Ishikawa (cell line): Measurements from ENCODE around the gene BMERB1.

Experiments
- CEBPB ChIP-seq: IDR thresholded peaks from 2 replicates; pipeline ENCODE4 v1.6.1; 2012
- CREB1 ChIP-seq: IDR thresholded peaks from 2 replicates; pipeline ENCODE4 v1.6.1; 2012; ENCODE audit warnings: low read depth
- EGR1 ChIP-seq: IDR thresholded peaks from 2 replicates; pipeline ENCODE4 v1.6.1; 2012
- EP300 ChIP-seq: IDR thresholded peaks from 2 replicates; pipeline ENCODE4 v1.6.1; 2012; ENCODE audit warnings: borderline replicate concordance
- FOXM1 ChIP-seq: IDR thresholded peaks from 2 replicates; pipeline ENCODE4 v1.6.1; 2012; ENCODE audit warnings: low read depth, borderline replicate concordance
- MAX ChIP-seq: IDR thresholded peaks from 2 replicates; pipeline ENCODE4 v1.6.1; 2012
- NFIC ChIP-seq: IDR thresholded peaks from 2 replicates; pipeline ENCODE4 v1.6.1; 2012
- RAD21 ChIP-seq: IDR thresholded peaks from 2 replicates; pipeline ENCODE4 v1.6.1; 2012; ENCODE audit warnings: low read depth
- REST ChIP-seq: IDR thresholded peaks from 2 replicates; pipeline ENCODE4 v1.6.1; 2012; ENCODE audit warnings: low read depth, mild to moderate bottlenecking
- TAF1 ChIP-seq: IDR thresholded peaks from 2 replicates; pipeline ENCODE4 v1.6.1; 2012; ENCODE audit warnings: low read depth, mild to moderate bottlenecking
- TCF12 ChIP-seq: IDR thresholded peaks from 2 replicates; pipeline ENCODE4 v1.6.1; 2012; ENCODE audit warnings: low read depth
- TEAD4 ChIP-seq: IDR thresholded peaks from 2 replicates; pipeline ENCODE4 v1.6.1; 2012
- YY1 ChIP-seq: IDR thresholded peaks from 2 replicates; pipeline ENCODE4 v1.6.1; 2012; ENCODE audit warnings: low read depth
- ZBTB7A ChIP-seq: IDR thresholded peaks from 2 replicates; pipeline ENCODE4 v1.6.1; 2012; ENCODE audit warnings: low read depth
- TF ChIP-seq, protein P1 (sequence below): IDR thresholded peaks from 2 replicates; pipeline ENCODE4 v1.6.1; 2012

The BMERB1 gene

DNA sequence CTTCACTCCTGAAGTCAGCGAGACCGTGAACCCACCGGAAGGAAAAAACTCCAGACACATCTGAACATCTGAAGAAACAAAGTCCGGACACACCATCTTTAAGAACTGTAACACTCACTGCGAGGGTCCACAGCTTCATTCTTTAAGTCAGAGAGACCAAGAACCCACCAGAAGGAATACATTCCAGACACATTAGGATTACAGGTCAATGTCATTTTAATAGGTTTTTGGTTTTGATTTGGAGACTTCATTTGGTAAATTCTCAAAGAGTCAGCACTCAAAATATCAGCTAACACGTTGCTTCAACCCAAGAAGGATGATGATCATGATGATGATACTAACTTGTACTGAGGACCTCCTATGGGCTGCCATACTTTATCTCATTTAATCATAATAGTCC, 7.6 kb upstream of the BMERB1 start:
- TF ChIP-seq TEAD4 (no peak), NFIC (no peak), EGR1 (no peak), TAF1 (no peak), EP300 (no peak), FOXM1 (no peak), CREB1 (no peak), MAX (no peak), REST (no peak), CEBPB (no peak), ZBTB7A (no peak), YY1 (no peak), RAD21 (no peak), TCF12 (no peak)
- TF ChIP-seq, protein P1, sequence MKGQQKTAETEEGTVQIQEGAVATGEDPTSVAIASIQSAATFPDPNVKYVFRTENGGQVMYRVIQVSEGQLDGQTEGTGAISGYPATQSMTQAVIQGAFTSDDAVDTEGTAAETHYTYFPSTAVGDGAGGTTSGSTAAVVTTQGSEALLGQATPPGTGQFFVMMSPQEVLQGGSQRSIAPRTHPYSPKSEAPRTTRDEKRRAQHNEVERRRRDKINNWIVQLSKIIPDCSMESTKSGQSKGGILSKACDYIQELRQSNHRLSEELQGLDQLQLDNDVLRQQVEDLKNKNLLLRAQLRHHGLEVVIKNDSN: no peak

DNA sequence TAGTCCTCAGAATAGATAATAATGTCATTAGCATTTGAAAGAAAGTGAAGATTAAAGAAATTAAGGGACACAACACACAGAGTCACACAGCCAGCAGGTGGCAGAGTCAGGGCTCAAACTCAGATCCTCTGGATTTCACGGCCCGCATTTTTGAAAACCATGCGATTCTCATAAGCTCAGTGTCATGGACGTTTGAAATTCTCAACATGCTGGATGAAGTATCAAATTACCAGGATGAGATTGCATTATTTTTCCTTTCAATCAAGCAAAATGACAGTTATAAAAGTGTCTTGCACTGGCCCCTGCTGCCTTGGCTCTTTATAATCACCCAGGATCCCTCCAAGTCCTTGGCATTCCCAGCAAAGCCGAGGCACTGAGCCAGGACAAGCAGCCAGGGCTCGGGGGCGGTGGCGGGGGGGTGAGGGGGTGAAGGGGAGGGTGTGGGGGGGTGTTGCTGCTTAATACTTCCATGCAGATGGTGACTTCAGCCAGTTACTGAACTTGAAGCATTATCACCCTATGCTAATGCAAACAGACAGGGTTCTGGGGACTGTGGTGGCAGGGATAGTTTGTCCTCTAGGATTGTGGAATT, 6.6 kb upstream of the BMERB1 start:
- TF ChIP-seq CREB1: no peak
- no peak for TF ChIP-seq FOXM1
- TF ChIP-seq, protein P1: no peak
- no peak for TF ChIP-seq TEAD4
- peak; percentile 54 for TF ChIP-seq RAD21
- peak; percentile 37 for TF ChIP-seq MAX
- 0 out of 2 replicates have a peak, but pooled peaks have one; percentile 13 for TF ChIP-seq YY1

GRCh38 chr16:15434079-15434424, 336 bp upstream of the BMERB1 start:
- TF ChIP-seq TEAD4 (no peak), YY1 (no peak), FOXM1 (no peak), CEBPB (no peak), TAF1 (no peak), TCF12 (no peak), REST (no peak), EP300 (no peak), CREB1 (no peak), NFIC (no peak), MAX (no peak)
- TF ChIP-seq, protein P1: no peak

DNA sequence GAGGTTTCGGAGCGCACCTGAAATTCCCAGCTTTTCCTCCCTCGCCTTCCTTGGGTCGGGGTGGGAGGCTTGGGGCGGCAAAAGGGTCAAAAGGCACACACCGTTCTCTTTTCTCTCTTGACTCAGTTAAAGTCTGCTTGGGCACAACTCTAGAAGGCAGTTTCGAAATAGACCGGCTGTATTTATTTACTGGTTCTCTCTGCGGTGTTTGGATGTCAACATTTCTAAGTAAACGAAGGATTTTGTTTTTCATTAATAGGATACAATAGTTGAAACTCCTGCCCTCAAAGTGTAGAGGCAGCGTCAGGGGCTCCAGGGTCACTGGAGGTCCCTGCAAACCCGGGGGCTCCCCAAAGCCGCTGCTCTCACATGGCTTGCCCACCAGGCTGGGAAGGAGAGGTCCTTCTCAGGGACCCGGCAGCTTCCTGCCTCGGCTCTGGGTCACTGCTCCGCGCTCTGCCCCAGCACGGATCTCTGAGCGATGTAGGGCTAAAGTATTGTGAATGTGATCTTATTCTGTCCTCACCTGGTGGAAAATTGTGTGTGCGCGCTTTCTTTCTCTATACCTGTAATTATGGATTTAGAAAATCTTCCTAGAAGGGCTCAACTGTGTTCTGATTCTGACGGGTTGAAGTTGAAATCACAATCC, 952 bp downstream of the BMERB1 start:
- TF ChIP-seq TAF1 (no peak), RAD21 (peak; percentile 19; the same call in 1 of the 2 replicates), CREB1 (no peak)

GRCh38 chr16:15439102-15439501, 4.7 kb downstream of the BMERB1 start:
- no peak for TF ChIP-seq RAD21
- no peak for TF ChIP-seq TAF1
- TF ChIP-seq EGR1: no peak
- no peak for TF ChIP-seq TEAD4
- TF ChIP-seq, protein P1: no peak
- no peak for TF ChIP-seq CREB1
- TF ChIP-seq CEBPB: no peak
- no peak for TF ChIP-seq FOXM1
- TF ChIP-seq NFIC: no peak

GRCh38 chr16:15439521-15439920, 5.1 kb downstream of the BMERB1 start:
- TF ChIP-seq CREB1 (no peak), RAD21 (no peak), CEBPB (no peak), ZBTB7A (no peak), TAF1 (no peak), YY1 (no peak), NFIC (no peak), MAX (no peak), FOXM1 (no peak), EGR1 (no peak), TCF12 (no peak)
- TF ChIP-seq, protein P1: no peak
